Activated T-cell treated with anti-CD3 and anti-CD28 coated beads, Interleukin-2, amount 50 U/mL, for 72 hours (primary cell): Measurements from ENCODE around the gene ATP6V0B. TPM values are rescaled to one million over a fixed set of nuclear protein-coding genes. Genes with fewer than 3 reads are reported as not detected.

Source experiments
- ATAC-seq, 2 donors: fragments of 150-1000 bp; cut with Tn5 transposase; replicated peaks in 1 of 2; 2 replicates each; pipeline ENCODE4 v1.10.0; 2021; ENCODE audit warnings: moderate library complexity in 2 of 2, mild to moderate bottlenecking in 1 of 2
- DNase-seq, 2 donors: peaks; one replicate each; pipeline ENCODE4 v3.0.0; 2021 to 2022; ENCODE audit warnings: mixed read lengths in 1 of 2
- H3K27ac Mint-ChIP-seq: one replicate; pipeline ENCODE4 v1.8.0; 2022; ENCODE audit warnings: mild to moderate bottlenecking, moderate library complexity, mixed read lengths
- H3K27me3 Mint-ChIP-seq: one replicate; pipeline ENCODE4 v1.8.0; 2022; ENCODE audit warnings: low read depth, mixed read lengths
- H3K36me3 Mint-ChIP-seq, 2 donors: one replicate each; pipeline ENCODE4 v1.8.0; 2022; ENCODE audit warnings: mixed read lengths in 2 of 2, mild to moderate bottlenecking in 1 of 2; ENCODE audit not compliant: insufficient read depth in 2 of 2
- H3K4me1 Mint-ChIP-seq: one replicate; pipeline ENCODE4 v1.8.0; 2022; ENCODE audit warnings: low read depth, mixed read lengths
- H3K4me3 Mint-ChIP-seq, 2 donors: one replicate each; pipeline ENCODE4 v1.8.0; 2022; ENCODE audit warnings: mild to moderate bottlenecking in 2 of 2, mixed read lengths in 2 of 2, moderate library complexity in 2 of 2
- H3K9me3 Mint-ChIP-seq, 2 donors: one replicate each; pipeline ENCODE4 v1.8.0; 2022; ENCODE audit warnings: mixed read lengths in 2 of 2
- total RNA-seq, 2 donors: library from RNA; stranded (reverse); gene quantifications; one replicate each; pipeline ENCODE4 v1.2.3, GENCODE V29; 2022

The ATP6V0B gene
- total RNA-seq, 2 donors from 2014 or later: 89.9 to 98.0 TPM

DNA sequence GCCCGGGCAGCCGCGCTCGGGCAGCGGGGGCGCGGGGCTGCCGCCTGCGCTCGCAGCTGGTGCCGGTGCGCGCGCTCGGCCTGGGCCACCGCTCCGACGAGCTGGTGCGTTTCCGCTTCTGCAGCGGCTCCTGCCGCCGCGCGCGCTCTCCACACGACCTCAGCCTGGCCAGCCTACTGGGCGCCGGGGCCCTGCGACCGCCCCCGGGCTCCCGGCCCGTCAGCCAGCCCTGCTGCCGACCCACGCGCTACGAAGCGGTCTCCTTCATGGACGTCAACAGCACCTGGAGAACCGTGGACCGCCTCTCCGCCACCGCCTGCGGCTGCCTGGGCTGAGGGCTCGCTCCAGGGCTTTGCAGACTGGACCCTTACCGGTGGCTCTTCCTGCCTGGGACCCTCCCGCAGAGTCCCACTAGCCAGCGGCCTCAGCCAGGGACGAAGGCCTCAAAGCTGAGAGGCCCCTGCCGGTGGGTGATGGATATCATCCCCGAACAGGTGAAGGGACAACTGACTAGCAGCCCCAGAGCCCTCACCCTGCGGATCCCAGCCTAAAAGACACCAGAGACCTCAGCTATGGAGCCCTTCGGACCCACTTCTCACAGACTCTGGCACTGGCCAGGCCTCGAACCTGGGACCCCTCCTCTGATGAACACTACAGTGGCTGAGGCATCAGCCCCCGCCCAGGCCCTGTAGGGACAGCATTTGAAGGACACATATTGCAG, 38.2 kb upstream of the ATP6V0B start:
- Mint-ChIP-seq H3K9me3 (no peaks in the 10 kb centered on the region), H3K4me3 (peak overlapping the region; percentile 75 to 79), H3K27me3 (peaks cover 29% of the 10 kb centered on the region), H3K36me3 (no peaks in the 10 kb centered on the region), H3K4me1 (peaks cover 16% of the 10 kb centered on the region), H3K27ac (peak overlapping the region; percentile 69)
- ATAC-seq: peak; percentile 31 to 42
- DNase-seq: peak; percentile 31 to 40

GRCh38 chr1:43937179-43937865, 37.4 kb upstream of the ATP6V0B start:
- Mint-ChIP-seq H3K27me3 (peaks cover 28% of the 10 kb centered on the region), H3K9me3 (no peaks in the 10 kb centered on the region), H3K4me3 (peak overlapping the region in 1 of 2 donors; percentile 10), H3K27ac (no peak overlapping the region), H3K4me1 (peaks cover 16% of the 10 kb centered on the region), H3K36me3 (no peaks in the 10 kb centered on the region)
- ATAC-seq (no peak), DNase-seq (no peak)

DNA sequence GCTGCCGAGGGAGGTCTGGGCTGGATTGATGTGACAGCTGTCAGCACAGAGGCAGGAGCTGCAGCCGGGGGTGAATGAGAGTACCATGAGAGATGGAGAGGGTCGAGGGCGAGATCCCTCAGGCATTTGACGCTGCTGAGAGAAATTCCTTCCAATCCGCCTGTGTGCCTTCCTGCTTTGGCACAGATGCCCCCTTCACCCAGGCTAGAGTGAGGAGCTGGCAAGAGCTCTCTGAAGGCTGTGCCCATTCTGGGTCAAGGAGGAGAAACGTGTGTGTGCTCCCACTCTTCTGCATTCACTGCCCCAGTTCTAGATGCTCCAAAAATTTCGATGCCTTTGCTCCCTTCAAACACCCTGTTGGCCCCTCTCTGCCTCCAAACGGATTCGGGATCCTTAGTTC, 36.4 kb upstream of the ATP6V0B start:
- H3K9me3 Mint-ChIP-seq: no peaks in the 10 kb centered on the region
- ATAC-seq (no peak), DNase-seq (no peak)
- H3K27ac Mint-ChIP-seq: no peak overlapping the region
- H3K27me3 Mint-ChIP-seq: peaks cover 18% of the 10 kb centered on the region
- H3K4me1 Mint-ChIP-seq: peaks cover 10% of the 10 kb centered on the region
- H3K4me3 Mint-ChIP-seq: no peak overlapping the region
- H3K36me3 Mint-ChIP-seq: no peaks in the 10 kb centered on the region

DNA sequence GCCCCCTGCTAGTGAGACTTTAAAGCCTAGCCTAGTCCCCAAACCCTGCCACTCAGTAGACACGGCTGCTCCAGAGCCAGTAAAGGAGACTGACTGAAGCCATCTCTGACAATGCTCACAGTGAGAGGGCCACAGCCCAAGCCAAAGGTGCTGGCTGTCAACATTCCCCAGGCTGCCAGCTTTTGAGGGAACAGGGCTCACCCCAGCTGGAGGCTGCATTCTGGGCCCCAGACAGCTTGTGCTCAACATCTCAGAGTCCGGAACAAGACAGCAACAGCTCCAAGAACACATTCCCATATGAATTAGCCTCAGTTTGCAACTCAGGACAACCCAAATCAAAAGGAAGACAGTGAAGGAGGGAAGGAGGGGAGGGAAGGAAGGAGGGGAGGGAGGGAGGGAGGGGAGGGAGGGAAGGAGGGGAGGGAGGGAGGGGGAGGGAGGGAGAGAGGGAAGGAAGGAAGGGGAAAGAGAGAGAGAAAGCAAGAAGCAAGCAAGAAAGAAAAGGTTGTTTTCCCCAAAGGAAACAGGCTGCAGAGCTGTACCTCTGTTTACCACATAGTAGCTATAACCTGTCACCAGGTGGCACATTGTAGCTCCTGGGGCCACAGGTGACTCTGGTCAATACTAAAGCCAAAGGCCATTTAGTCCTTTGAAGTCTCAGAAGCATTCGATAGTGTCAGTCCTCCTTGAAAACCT, 35.7 kb upstream of the ATP6V0B start:
- H3K27ac Mint-ChIP-seq: no peak overlapping the region
- no peak overlapping the region for H3K4me3 Mint-ChIP-seq
- ATAC-seq (no peak), DNase-seq (no peak)
- H3K4me1 Mint-ChIP-seq: peaks cover 7% of the 10 kb centered on the region
- H3K27me3 Mint-ChIP-seq: peaks cover 14% of the 10 kb centered on the region
- H3K9me3 Mint-ChIP-seq: no peaks in the 10 kb centered on the region
- no peaks in the 10 kb centered on the region for H3K36me3 Mint-ChIP-seq

DNA sequence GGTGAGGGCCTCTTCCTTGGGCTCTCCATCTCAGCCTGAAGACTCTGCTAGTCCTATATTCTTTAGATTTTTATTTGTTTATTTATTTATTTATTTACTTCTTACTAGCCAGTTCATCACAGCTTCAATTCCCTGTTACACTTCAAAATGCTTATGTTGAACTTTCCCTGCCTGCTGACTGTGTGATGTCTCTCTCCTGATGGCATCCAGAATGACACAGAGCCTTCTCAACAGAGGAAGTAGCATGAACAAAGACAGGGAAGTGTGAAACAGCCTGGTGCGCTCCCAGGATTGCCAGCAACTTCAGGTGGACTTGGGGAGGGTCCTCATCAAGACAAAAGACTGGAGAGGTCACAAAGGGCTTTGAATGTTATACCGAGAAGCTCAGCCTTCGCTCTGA, 32.3 kb upstream of the ATP6V0B start:
- DNase-seq (no peak), ATAC-seq (no peak)
- Mint-ChIP-seq H3K4me1 (peaks cover 22% of the 10 kb centered on the region), H3K4me3 (no peak overlapping the region), H3K27me3 (no peaks in the 10 kb centered on the region), H3K27ac (no peak overlapping the region), H3K36me3 (peaks cover 0 to 2% of the 10 kb centered on the region in 2 donors), H3K9me3 (no peaks in the 10 kb centered on the region)

- peaks cover 43% of the 10 kb centered on the region for H3K4me1 Mint-ChIP-seq
- no peaks in the 10 kb centered on the region for H3K9me3 Mint-ChIP-seq
- peaks cover 0 to 2% of the 10 kb centered on the region in 2 donors for H3K36me3 Mint-ChIP-seq
- H3K27ac Mint-ChIP-seq: peak overlapping the region; percentile 75
- ATAC-seq (no peak), DNase-seq (no peak)
- no peaks in the 10 kb centered on the region for H3K27me3 Mint-ChIP-seq
- H3K4me3 Mint-ChIP-seq: peak overlapping the region; percentile 93 to 97
Observed at GRCh38 chr1:43944860-43945259, 29.9 kb upstream of the ATP6V0B start.

- Mint-ChIP-seq H3K36me3 (peaks cover 3 to 6% of the 10 kb centered on the region in 2 donors), H3K27ac (peak overlapping the region; percentile 97), H3K4me1 (peaks cover 52% of the 10 kb centered on the region), H3K27me3 (no peaks in the 10 kb centered on the region), H3K4me3 (peak overlapping the region; percentile 93 to 97), H3K9me3 (no peaks in the 10 kb centered on the region)
- ATAC-seq: no peak
- DNase-seq: no peak
Observed at GRCh38 chr1:43945674-43946235, 29.0 kb upstream of the ATP6V0B start.

DNA sequence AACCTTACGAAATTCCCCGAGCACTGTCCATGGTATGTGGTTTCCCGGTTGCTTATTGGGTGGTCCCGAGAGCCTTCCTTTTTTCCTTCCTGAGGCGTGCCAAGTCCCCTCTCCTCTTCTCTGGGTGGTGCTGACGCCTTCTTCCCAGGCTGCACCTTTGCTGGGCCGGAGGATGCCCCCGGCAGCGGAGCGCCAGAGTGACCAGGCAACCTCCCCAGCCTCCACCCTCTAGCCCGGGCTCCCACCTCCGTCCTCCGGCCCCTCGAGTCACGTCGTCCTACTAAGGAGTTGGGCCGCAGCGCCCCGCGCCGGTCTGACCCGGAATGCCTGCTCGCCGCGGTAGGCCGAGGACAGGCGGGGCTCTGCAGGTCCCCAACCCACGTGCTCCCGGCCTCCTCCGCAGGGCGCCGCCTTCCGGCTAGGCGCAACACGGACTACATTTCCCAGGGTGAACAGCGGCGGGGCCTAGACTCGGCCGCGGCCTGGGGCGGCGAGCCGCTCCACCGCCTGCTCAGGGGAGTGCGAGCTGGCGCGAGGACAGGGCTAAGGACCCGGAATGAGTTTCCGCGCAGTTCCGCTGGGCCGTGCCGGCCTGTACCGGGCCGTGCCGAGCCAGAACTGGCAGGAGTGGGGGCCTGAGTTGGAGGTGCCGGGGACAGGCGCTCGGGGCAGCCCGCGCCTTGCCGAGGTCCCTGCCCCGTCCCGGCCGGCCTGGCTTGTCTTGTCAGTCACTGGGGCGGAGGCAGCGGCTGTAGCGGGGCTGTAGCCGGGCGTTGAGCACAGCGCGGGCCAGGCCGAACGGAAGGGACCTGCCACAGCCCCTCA, 28.3 kb upstream of the ATP6V0B start, which contains the start of gene IPO13:
Gene IPO13, plus strand, starts transcription at position 715 of the 825 bp plus-strand sequence. CDS start 651 bp downstream, outside the sequence.
- Mint-ChIP-seq H3K4me3 (peak within 1 kb of the TSS; percentile 93 to 97), H3K36me3 (peaks cover 3 to 6% of the 10 kb centered on the region in 2 donors), H3K9me3 (no peaks in the 10 kb centered on the region), H3K27ac (peak within 1 kb of the TSS; percentile 97), H3K4me1 (peaks cover 57% of the 10 kb centered on the region), H3K27me3 (no peaks in the 10 kb centered on the region)
- peak; percentile 96 for ATAC-seq
- DNase-seq: peak; percentile 97 to 98

DNA sequence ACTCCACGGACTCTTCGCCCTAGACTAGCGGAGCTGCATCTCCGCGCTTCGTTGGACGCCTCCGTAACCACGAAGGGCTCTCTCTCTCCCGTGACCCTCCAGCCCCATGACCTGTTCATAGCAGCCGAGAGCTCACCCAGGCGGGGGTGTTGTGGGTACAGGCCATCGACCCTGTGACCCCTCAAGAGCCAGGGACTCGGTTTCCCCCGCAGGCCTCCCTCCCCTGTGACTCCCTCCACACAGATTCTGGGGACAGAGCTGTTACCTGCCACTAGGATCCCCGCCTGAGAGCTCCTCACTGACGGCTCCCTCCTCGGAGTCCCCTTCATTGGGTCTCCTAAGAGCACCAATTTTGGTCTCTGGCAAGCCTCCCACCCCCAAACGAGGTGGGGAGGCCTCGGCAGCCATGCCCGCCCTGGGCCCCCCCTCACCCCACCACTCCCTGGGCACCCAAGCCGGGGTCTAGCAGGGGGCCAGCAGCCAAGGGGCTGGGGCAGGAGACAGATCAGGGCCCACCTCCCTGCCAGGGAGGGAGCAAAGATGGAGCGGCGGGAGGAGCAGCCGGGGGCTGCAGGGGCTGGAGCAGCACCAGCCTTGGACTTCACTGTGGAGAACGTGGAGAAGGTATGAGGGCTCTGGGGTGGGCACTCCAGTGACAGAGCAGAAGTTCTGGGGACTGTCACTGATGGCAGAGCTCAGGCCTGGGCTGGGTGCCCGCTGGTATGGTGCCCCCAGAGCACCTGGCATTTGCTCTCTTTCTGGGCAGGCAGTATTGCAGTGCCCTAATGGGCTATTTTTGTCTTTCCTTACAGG, 27.5 kb upstream of the ATP6V0B start:
- ATAC-seq (no peak), DNase-seq (no peak)
- no peaks in the 10 kb centered on the region for H3K27me3 Mint-ChIP-seq
- peak overlapping the region; percentile 97 for H3K27ac Mint-ChIP-seq
- peaks cover 59% of the 10 kb centered on the region for H3K4me1 Mint-ChIP-seq
- peak overlapping the region; percentile 93 to 97 for H3K4me3 Mint-ChIP-seq
- H3K9me3 Mint-ChIP-seq: no peaks in the 10 kb centered on the region
- H3K36me3 Mint-ChIP-seq: peaks cover 3 to 6% of the 10 kb centered on the region in 2 donors

GRCh38 chr1:43947874-43948437, 26.8 kb upstream of the ATP6V0B start:
- DNase-seq (no peak), ATAC-seq (no peak)
- Mint-ChIP-seq H3K27ac (no peak overlapping the region), H3K9me3 (no peaks in the 10 kb centered on the region), H3K4me1 (peaks cover 59% of the 10 kb centered on the region), H3K27me3 (no peaks in the 10 kb centered on the region), H3K36me3 (peaks cover 3 to 6% of the 10 kb centered on the region in 2 donors), H3K4me3 (peak overlapping the region; percentile 93 to 97)

DNA sequence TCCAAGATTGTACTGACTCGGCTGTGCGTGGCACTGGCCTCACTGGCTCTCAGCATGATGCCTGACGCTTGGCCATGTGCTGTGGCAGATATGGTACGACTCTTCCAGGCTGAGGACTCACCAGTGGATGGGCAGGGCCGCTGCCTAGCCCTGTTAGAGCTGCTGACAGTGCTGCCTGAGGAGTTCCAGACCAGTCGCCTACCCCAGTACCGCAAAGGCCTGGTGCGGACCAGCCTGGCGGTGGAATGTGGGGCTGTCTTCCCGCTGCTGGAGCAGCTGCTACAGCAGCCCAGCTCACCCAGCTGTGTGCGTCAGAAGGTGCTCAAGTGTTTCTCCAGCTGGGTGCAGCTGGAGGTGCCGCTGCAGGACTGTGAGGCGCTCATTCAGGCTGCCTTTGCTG, 25.1 kb upstream of the ATP6V0B start:
- Mint-ChIP-seq H3K27ac (no peak overlapping the region), H3K4me1 (peaks cover 55% of the 10 kb centered on the region)

More for the DNA sequence above, 25.1 kb upstream of the ATP6V0B start:
- H3K4me3 Mint-ChIP-seq: no peak overlapping the region
- H3K36me3 Mint-ChIP-seq: peaks cover 3 to 6% of the 10 kb centered on the region in 2 donors
- ATAC-seq (no peak), DNase-seq (no peak)
- no peaks in the 10 kb centered on the region for H3K9me3 Mint-ChIP-seq
- no peaks in the 10 kb centered on the region for H3K27me3 Mint-ChIP-seq
